OCI-LY1 (cell line): ENCODE data around the gene RHOB.

Experiments used
- H2AFZ ChIP-seq: fragments of 200-600 bp; sonication (generic), shearing (Covaris generic); 2 replicates; pipeline ENCODE4 v1.6.0; 2014; ENCODE audit warnings: antibody characterized with exemption, mild to moderate bottlenecking, low read length
- H3F3A ChIP-seq: fragments of 200-600 bp; sonication (generic), shearing (Covaris generic); 2 replicates; pipeline ENCODE4 v1.6.0; 2014; ENCODE audit warnings: mild to moderate bottlenecking, antibody characterized with exemption, low read length, moderate library complexity; ENCODE audit not compliant: insufficient read depth
- H3K27ac ChIP-seq: fragments of 200-600 bp; sonication (generic); 2 replicates; pipeline ENCODE4 v1.5.1; 2014; ENCODE audit warnings: low read length, mixed run types, mild to moderate bottlenecking, low read depth; ENCODE audit not compliant: poor library complexity, severe bottlenecking
- H3K27me3 ChIP-seq: fragments of 200-600 bp; sonication (generic); 2 replicates; pipeline ENCODE4 v1.6.0; 2014; ENCODE audit warnings: antibody characterized with exemption, mild to moderate bottlenecking, low read length, moderate library complexity; ENCODE audit not compliant: insufficient read depth
- H3K36me3 ChIP-seq: fragments of 200-600 bp; sonication (generic); 2 replicates; pipeline ENCODE4 v1.6.1; 2014; ENCODE audit warnings: mild to moderate bottlenecking, antibody characterized with exemption, low read length, moderate library complexity, mixed read lengths; ENCODE audit not compliant: insufficient read depth
- H3K4me1 ChIP-seq: fragments of 200-600 bp; sonication (generic); 2 replicates; pipeline ENCODE4 v1.5.1; 2014; ENCODE audit warnings: mild to moderate bottlenecking, low read length, moderate library complexity; ENCODE audit not compliant: insufficient read depth, severe bottlenecking
- H3K4me2 ChIP-seq: fragments of 200-600 bp; sonication (generic), shearing (Covaris generic); 2 replicates; pipeline ENCODE4 v1.6.1; 2014; ENCODE audit warnings: low read length
- H3K4me3 ChIP-seq: fragments of 200-600 bp; sonication (generic); 2 replicates; pipeline ENCODE4 v1.5.1; 2014; ENCODE audit warnings: low read length, low read depth, mild to moderate bottlenecking, mixed read lengths; ENCODE audit not compliant: poor library complexity, severe bottlenecking
- H3K79me2 ChIP-seq: fragments of 200-600 bp; shearing (Covaris generic); 2 replicates; pipeline ENCODE4 v1.6.1; 2016; ENCODE audit warnings: mixed run types, low read length, mixed read lengths; ENCODE audit not compliant: insufficient read depth
- H3K9ac ChIP-seq: fragments of 200-600 bp; sonication (generic), shearing (Covaris generic); 2 replicates; pipeline ENCODE4 v1.6.1; 2014; ENCODE audit warnings: mild to moderate bottlenecking, low read length, mixed read lengths
- H3K9me2 ChIP-seq: fragments of 200-600 bp; sonication (generic), shearing (Covaris generic); 2 replicates; pipeline ENCODE4 v1.6.1; 2014; ENCODE audit warnings: low read depth, mild to moderate bottlenecking, low read length, mixed read lengths
- H3K9me3 ChIP-seq: fragments of 200-600 bp; shearing (Covaris generic); 2 replicates; pipeline ENCODE4 v1.6.1; 2014; ENCODE audit warnings: low read length, mixed read lengths
- H4K20me1 ChIP-seq: fragments of 200-600 bp; sonication (generic), shearing (Covaris generic); 2 replicates; pipeline ENCODE4 v1.6.0; 2016; ENCODE audit warnings: mild to moderate bottlenecking, low read length; ENCODE audit not compliant: insufficient read depth
- EZH2 ChIP-seq: fragments of 200-600 bp; sonication (generic), shearing (Covaris generic); IDR thresholded peaks from 2 replicates; pipeline ENCODE4 v1.8.0; 2017; ENCODE audit warnings: borderline replicate concordance, mixed run types, mild to moderate bottlenecking, antibody characterized with exemption, low read length, moderate library complexity, mixed read lengths
- TF ChIP-seq, protein P1 (sequence below): fragments of 200-600 bp; sonication (generic), shearing (Covaris generic); IDR thresholded peaks from 2 replicates; pipeline ENCODE4 v1.5.1; 2017; ENCODE audit warnings: mild to moderate bottlenecking, antibody characterized with exemption, low read length, moderate library complexity, mixed read lengths

Gene RHOB

GRCh38 chr2:20447437-20448245, 767 bp downstream of the RHOB start:
- H4K20me1 ChIP-seq, result no peaks in the 10 kb centered on the region
- H3K27me3 ChIP-seq, result no peaks in the 10 kb centered on the region
- peak overlapping the region; percentile 72 for H3K4me2 ChIP-seq
- H3K36me3 ChIP-seq, result no peaks in the 10 kb centered on the region
- peaks cover 4% of the 10 kb centered on the region for H3K4me1 ChIP-seq
- peak overlapping the region; percentile 58; the same call in 1 of the 2 replicates for H3K9ac ChIP-seq
- no peaks in the 10 kb centered on the region for H3K9me3 ChIP-seq
- H2AFZ ChIP-seq, result no peak overlapping the region
- peak overlapping the region; percentile 61 for H3K4me3 ChIP-seq
- no peak overlapping the region for H3K27ac ChIP-seq
- no peaks in the 10 kb centered on the region for H3K79me2 ChIP-seq
- no peak for TF ChIP-seq EZH2
- TF ChIP-seq, protein P1, sequence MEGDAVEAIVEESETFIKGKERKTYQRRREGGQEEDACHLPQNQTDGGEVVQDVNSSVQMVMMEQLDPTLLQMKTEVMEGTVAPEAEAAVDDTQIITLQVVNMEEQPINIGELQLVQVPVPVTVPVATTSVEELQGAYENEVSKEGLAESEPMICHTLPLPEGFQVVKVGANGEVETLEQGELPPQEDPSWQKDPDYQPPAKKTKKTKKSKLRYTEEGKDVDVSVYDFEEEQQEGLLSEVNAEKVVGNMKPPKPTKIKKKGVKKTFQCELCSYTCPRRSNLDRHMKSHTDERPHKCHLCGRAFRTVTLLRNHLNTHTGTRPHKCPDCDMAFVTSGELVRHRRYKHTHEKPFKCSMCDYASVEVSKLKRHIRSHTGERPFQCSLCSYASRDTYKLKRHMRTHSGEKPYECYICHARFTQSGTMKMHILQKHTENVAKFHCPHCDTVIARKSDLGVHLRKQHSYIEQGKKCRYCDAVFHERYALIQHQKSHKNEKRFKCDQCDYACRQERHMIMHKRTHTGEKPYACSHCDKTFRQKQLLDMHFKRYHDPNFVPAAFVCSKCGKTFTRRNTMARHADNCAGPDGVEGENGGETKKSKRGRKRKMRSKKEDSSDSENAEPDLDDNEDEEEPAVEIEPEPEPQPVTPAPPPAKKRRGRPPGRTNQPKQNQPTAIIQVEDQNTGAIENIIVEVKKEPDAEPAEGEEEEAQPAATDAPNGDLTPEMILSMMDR, result no peak
- no peaks in the 10 kb centered on the region for H3K9me2 ChIP-seq
- H3F3A ChIP-seq, result no peaks in the 10 kb centered on the region

DNA sequence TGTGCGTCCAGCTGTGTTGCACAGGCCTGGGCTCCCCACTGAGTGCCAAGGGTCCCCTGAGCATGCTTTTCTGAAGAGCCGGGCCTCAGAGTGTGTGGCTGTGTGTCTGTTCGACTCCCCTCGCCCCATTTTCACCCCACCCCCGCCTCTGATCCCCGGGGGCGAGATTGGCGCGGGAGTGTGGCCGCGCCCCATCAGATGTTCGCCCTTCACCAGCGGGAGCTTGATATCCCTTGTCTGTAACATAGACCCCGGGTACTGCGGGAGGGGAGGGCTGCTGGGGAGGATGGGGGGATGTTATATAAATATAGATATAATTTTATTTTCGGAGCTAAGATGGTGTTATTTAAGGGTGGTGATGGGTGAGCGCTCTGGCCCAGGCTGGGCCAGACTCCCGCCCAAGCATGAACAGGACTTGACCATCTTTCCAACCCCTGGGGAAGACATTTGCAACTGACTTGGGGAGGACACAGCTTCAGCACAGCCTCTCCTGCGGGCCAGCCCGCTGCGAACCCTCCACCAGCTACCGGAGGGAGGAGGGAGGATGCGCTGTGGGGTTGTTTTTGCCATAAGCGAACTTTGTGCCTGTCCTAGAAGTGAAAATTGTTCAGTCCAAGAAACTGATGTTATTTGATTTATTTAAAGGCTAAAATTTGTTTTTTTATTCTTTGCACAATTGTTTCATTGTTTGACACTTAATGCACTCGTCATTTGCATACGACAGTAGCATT, 1.5 kb downstream of the RHOB start:
- H3K79me2 ChIP-seq, result no peaks in the 10 kb centered on the region
- TF ChIP-seq EZH2, result no peak
- TF ChIP-seq, protein P1, result no peak
- H2AFZ ChIP-seq, result no peak overlapping the region
- no peak overlapping the region for H3K4me2 ChIP-seq
- peaks cover 4% of the 10 kb centered on the region for H3K4me1 ChIP-seq
- H3K27ac ChIP-seq, result no peak overlapping the region
- H3K36me3 ChIP-seq, result no peaks in the 10 kb centered on the region
- H3K9ac ChIP-seq, result no peak overlapping the region
- H3K27me3 ChIP-seq, result no peaks in the 10 kb centered on the region
- no peaks in the 10 kb centered on the region for H3K9me2 ChIP-seq
- no peaks in the 10 kb centered on the region for H3K9me3 ChIP-seq
- H4K20me1 ChIP-seq, result no peaks in the 10 kb centered on the region
- H3K4me3 ChIP-seq, result no peak overlapping the region
- H3F3A ChIP-seq, result no peaks in the 10 kb centered on the region

- Histone ChIP-seq H4K20me1 (no peaks in the 10 kb centered on the region), H3K27me3 (no peaks in the 10 kb centered on the region), H2AFZ (no peak overlapping the region), H3K9ac (no peak overlapping the region), H3K4me3 (no peak overlapping the region), H3K4me1 (peaks cover 4% of the 10 kb centered on the region), H3F3A (no peaks in the 10 kb centered on the region), H3K27ac (no peak overlapping the region), H3K79me2 (no peaks in the 10 kb centered on the region), H3K9me3 (no peaks in the 10 kb centered on the region), H3K9me2 (no peaks in the 10 kb centered on the region), H3K4me2 (no peak overlapping the region), H3K36me3 (no peaks in the 10 kb centered on the region)
- TF ChIP-seq, protein P1, result no peak
- no peak for TF ChIP-seq EZH2
These were observed 2.1 kb downstream of the RHOB start for GRCh38 chr2:20448977-20449306.
